AG04449 (cell line): ENCODE measurements around the gene TXLNG.
A peak's percentile ranks its signal among the peaks of the same experiment; 100 is the strongest.

Experiments used
- CTCF ChIA-PET: fragments of 350-600 bp; formaldehyde crosslinking; extraction: SDS; loops from one replicate; lab custom pipeline; 2021; ENCODE audit warnings: antibody characterized with exemption; lab: Yijun Ruan, JAX
- POLR2A ChIA-PET: fragments of 400-600, 350-600 bp; formaldehyde crosslinking; extraction: SDS; loops from one replicate; lab custom pipeline; 2020; ENCODE audit warnings: antibody characterized with exemption, inconsistent platforms; lab: Yijun Ruan, JAX
- DNase-seq: peaks from one replicate; pipeline ENCODE4 v3.0.0-alpha.2; 2010; ENCODE audit warnings: low read depth, low spot score
- H3K4me3 ChIP-seq: 2 replicates; pipeline ENCODE4 v1.5.1; 2011; ENCODE audit warnings: low read depth, mild to moderate bottlenecking, control low read depth, low read length
- CTCF ChIP-seq: IDR thresholded peaks from one replicate; pipeline ENCODE4 v1.5.1; 2011; ENCODE audit warnings: mild to moderate bottlenecking, moderate library complexity, low read length, control low read depth, inconsistent platforms; ENCODE audit not compliant: insufficient read depth; ENCODE audit errors: missing control alignments

Gene TXLNG

GRCh38 chrX:16882702-16883486 lies 96.6 kb downstream of the TXLNG start:
- DNase-seq, result no peak
- ChIA-PET CTCF (interaction anchor here (0.6 to 6.4 kb wide), 27 partner anchors 9 to 1086 kb away, joined by 3 to 82 read pairs (median 6); partner anchors contain the start of gene RBBP7), POLR2A (interaction anchor here (1.0 to 1.6 kb wide), 2 partner anchors 12 to 45 kb away, joined by 3 to 7 read pairs; partner anchors contain the start of gene RBBP7)
- TF ChIP-seq CTCF, result peak; percentile 64
- H3K4me3 ChIP-seq, result peak overlapping the region; percentile 46

DNA sequence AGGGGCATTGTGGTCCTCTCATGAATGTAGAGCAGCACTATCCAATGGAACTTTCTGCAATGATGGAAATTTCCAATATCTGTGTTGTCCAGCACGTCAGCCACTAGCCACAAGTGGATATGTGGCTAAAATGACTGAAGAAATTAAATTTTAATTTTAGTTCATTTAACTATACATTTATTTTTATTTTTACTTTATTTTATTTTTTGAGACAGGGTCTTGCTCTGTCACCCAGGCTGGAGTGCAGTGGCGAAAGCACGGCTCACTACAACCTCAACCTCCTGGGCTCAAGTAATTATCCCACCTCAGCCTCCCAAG lies 97.2 kb downstream of the TXLNG start:
- TF ChIP-seq CTCF, result no peak
- POLR2A ChIA-PET, result interaction anchor here (1.0 to 1.6 kb wide), 2 partner anchors 13 to 45 kb away, joined by 3 to 7 read pairs; partner anchors contain the start of gene RBBP7
- DNase-seq, result no peak
- no peak overlapping the region for H3K4me3 ChIP-seq
- CTCF ChIA-PET, result interaction anchor here (0.6 to 6.4 kb wide), 23 partner anchors 8 to 311 kb away, joined by 3 to 82 read pairs (median 6); partner anchors contain the start of gene RBBP7

GRCh38 chrX:16885628-16886027 lies 99.4 kb downstream of the TXLNG start:
- ChIA-PET CTCF (interaction anchor here (1.2 to 6.4 kb wide), 4 partner anchors 11 to 161 kb away, joined by 4 to 82 read pairs (median 6); no protein-coding TSS in a partner anchor), POLR2A (no interaction called here)
- TF ChIP-seq CTCF, result no peak
- DNase-seq, result no peak
- no peak overlapping the region for H3K4me3 ChIP-seq

- no peak for DNase-seq
- CTCF ChIA-PET, result interaction anchor here (0.6 to 3.3 kb wide), 9 partner anchors 10 to 151 kb away, joined by 3 to 41 read pairs (median 4); no protein-coding TSS in a partner anchor
- TF ChIP-seq CTCF, result peak; percentile 78
- POLR2A ChIA-PET, result no interaction called here
- H3K4me3 ChIP-seq, result no peak overlapping the region
Measured at GRCh38 chrX:16892504-16893362, 106.5 kb downstream of the TXLNG start.
